Mammary epithelial cell (primary cell): ENCODE measurements around the gene EVA1A.

Source experiments
- EZH2 ChIP-seq: IDR thresholded peaks from 2 replicates; pipeline ENCODE4 v1.6.1; 2012; ENCODE audit warnings: low read length, inconsistent platforms, borderline replicate concordance
- TF ChIP-seq, protein P1 (sequence below), 2 donors: IDR thresholded peaks in 1 of 2; conservative IDR thresholded peaks in 1 of 2; 2 replicates each; pipeline ENCODE4 v1.5.1; 2011 to 2012; ENCODE audit warnings: inconsistent platforms in 2 of 2, low read length in 2 of 2, mild to moderate bottlenecking in 2 of 2, control low read depth in 1 of 2, low read depth in 1 of 2; ENCODE audit not compliant: insufficient read depth in 1 of 2; ENCODE audit errors: extremely low read depth in 1 of 2

DNA sequence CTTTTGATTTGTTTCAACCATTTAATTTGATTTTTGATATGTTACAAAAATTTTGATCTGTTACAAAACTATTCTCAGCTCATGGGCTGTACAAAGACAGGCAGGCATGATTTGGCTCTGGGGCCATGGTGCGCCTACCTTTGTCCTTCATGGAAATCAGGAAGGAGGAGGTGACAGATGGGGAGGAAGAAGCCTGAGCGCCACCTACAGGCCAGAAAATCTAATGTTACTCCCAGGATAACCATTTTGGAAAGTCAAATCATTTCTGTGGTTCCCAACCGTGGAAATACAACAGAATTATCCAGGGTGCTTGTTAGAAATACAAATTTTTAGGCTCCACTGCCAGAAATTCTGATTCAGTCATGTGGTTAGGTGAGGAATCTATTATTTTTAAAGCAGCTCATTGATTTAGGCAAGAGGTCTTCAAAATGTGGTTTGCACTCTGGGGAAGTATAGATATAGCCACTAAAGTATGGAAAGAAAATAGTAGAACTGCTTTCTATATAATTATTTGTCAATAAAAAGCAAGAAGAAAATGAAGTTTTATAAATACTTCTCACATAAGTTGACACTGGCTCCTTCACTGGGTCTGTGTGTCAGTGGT is 93.9 kb downstream of the EVA1A start:
- TF ChIP-seq EZH2: no peak
- TF ChIP-seq, protein P1, sequence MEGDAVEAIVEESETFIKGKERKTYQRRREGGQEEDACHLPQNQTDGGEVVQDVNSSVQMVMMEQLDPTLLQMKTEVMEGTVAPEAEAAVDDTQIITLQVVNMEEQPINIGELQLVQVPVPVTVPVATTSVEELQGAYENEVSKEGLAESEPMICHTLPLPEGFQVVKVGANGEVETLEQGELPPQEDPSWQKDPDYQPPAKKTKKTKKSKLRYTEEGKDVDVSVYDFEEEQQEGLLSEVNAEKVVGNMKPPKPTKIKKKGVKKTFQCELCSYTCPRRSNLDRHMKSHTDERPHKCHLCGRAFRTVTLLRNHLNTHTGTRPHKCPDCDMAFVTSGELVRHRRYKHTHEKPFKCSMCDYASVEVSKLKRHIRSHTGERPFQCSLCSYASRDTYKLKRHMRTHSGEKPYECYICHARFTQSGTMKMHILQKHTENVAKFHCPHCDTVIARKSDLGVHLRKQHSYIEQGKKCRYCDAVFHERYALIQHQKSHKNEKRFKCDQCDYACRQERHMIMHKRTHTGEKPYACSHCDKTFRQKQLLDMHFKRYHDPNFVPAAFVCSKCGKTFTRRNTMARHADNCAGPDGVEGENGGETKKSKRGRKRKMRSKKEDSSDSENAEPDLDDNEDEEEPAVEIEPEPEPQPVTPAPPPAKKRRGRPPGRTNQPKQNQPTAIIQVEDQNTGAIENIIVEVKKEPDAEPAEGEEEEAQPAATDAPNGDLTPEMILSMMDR (conservative IDR thresholded peaks at IDR 0.05 in 1 of 2, IDR thresholded peaks at IDR 0.05 in 1 of 2; ENCODE audit: extremely low read depth in 1 of 2, insufficient read depth in 1 of 2, low read depth in 1 of 2, low read length in 2 of 2): peak; percentile 59 to 72
